DOHH2 (cell line): ENCODE results near the gene GLI1.

Experiments used
- H3F3A ChIP-seq: fragments of 200-600 bp; sonication (generic), shearing (Covaris generic); 2 replicates; pipeline ENCODE4 v1.6.0; 2016; ENCODE audit warnings: antibody characterized with exemption, mild to moderate bottlenecking; ENCODE audit not compliant: control insufficient read depth, insufficient read depth
- H3K27ac ChIP-seq: fragments of 200-600 bp; sonication (generic); 2 replicates; pipeline ENCODE4 v1.5.1; 2014; ENCODE audit warnings: low read depth, mild to moderate bottlenecking, low read length, moderate library complexity
- H3K27me3 ChIP-seq: fragments of 200-600 bp; sonication (generic); 2 replicates; pipeline ENCODE4 v1.6.1; 2014; ENCODE audit warnings: mild to moderate bottlenecking, low read length, mixed read lengths; ENCODE audit not compliant: control insufficient read depth
- H3K36me3 ChIP-seq: fragments of 200-600 bp; sonication (generic); 2 replicates; pipeline ENCODE4 v1.6.1; 2014; ENCODE audit warnings: mild to moderate bottlenecking, low read length, moderate library complexity, mixed read lengths; ENCODE audit not compliant: control insufficient read depth
- H3K4me1 ChIP-seq: fragments of 200-600 bp; sonication (generic); 2 replicates; pipeline ENCODE4 v1.6.1; 2014; ENCODE audit warnings: mild to moderate bottlenecking, low read length, mixed read lengths; ENCODE audit not compliant: control insufficient read depth
- H3K4me2 ChIP-seq: fragments of 200-600 bp; sonication (generic); 2 replicates; pipeline ENCODE4 v1.6.0; 2014; ENCODE audit warnings: mild to moderate bottlenecking, low read length, moderate library complexity
- H3K4me3 ChIP-seq: fragments of 200-600 bp; sonication (generic); 2 replicates; pipeline ENCODE4 v1.5.1; 2014; ENCODE audit warnings: mild to moderate bottlenecking, low read length, mixed read lengths
- H3K79me2 ChIP-seq: fragments of 200-600 bp; sonication (generic); 2 replicates; pipeline ENCODE4 v1.6.1; 2014; ENCODE audit warnings: mild to moderate bottlenecking, low read length, mixed read lengths; ENCODE audit not compliant: control insufficient read depth
- H3K9me2 ChIP-seq: fragments of 200-600 bp; sonication (generic); replicated peaks from 2 replicates; pipeline ENCODE4 v1.6.1; 2014; ENCODE audit warnings: mild to moderate bottlenecking, low read length, mixed read lengths; ENCODE audit not compliant: control insufficient read depth
- H3K9me3 ChIP-seq: fragments of 200-600 bp; sonication (generic); 2 replicates; pipeline ENCODE4 v1.6.1; 2014; ENCODE audit warnings: antibody characterized with exemption, low read length, mixed read lengths; ENCODE audit not compliant: control insufficient read depth, insufficient read depth
- H4K20me1 ChIP-seq: fragments of 200-600 bp; sonication (generic); 2 replicates; pipeline ENCODE4 v1.6.0; 2014; ENCODE audit warnings: low read depth, mild to moderate bottlenecking, antibody characterized with exemption, low read length, moderate library complexity; ENCODE audit not compliant: control insufficient read depth, insufficient read depth
- CTCF ChIP-seq: fragments of 200-600 bp; sonication (generic); IDR thresholded peaks from one replicate; pipeline ENCODE4 v1.5.1; 2014; ENCODE audit warnings: antibody characterized with exemption, mild to moderate bottlenecking, low read depth, low read length; ENCODE audit not compliant: poor library complexity, severe bottlenecking
- EZH2phosphoT487 ChIP-seq: fragments of 200-600 bp; sonication (generic); IDR thresholded peaks from 2 replicates; pipeline ENCODE4 v1.6.1; 2017; ENCODE audit warnings: borderline replicate concordance, mild to moderate bottlenecking, antibody characterized with exemption, low read length, moderate library complexity, mixed read lengths

The GLI1 gene

GRCh38 chr12:57474862-57475261, 15.3 kb downstream of the GLI1 start:
- H3K4me2 ChIP-seq: no peak overlapping the region
- no peaks in the 10 kb centered on the region for H3K9me3 ChIP-seq
- no peaks in the 10 kb centered on the region for H3K9me2 ChIP-seq
- no peak overlapping the region for H3K27ac ChIP-seq
- H3F3A ChIP-seq: peaks cover 10% of the 10 kb centered on the region
- peaks cover 24% of the 10 kb centered on the region for H3K79me2 ChIP-seq
- H3K36me3 ChIP-seq: peaks cover 53% of the 10 kb centered on the region
- no peaks in the 10 kb centered on the region for H4K20me1 ChIP-seq
- H3K4me1 ChIP-seq: peaks cover 40% of the 10 kb centered on the region
- no peaks in the 10 kb centered on the region for H3K27me3 ChIP-seq
- TF ChIP-seq EZH2phosphoT487 (no peak), CTCF (no peak)
- H3K4me3 ChIP-seq: no peak overlapping the region

GRCh38 chr12:57475271-57476161, 15.9 kb downstream of the GLI1 start:
- Histone ChIP-seq H3K27me3 (no peaks in the 10 kb centered on the region), H3K4me1 (peaks cover 47% of the 10 kb centered on the region)
- TF ChIP-seq CTCF: no peak
- TF ChIP-seq EZH2phosphoT487: no peak

GRCh38 chr12:57476162-57476992, 16.8 kb downstream of the GLI1 start:
- peak overlapping the region; percentile 97 for H3K27ac ChIP-seq
- H3F3A ChIP-seq: peaks cover 18% of the 10 kb centered on the region
- peaks cover 52% of the 10 kb centered on the region for H3K4me1 ChIP-seq
- H4K20me1 ChIP-seq: no peaks in the 10 kb centered on the region
- no peaks in the 10 kb centered on the region for H3K9me2 ChIP-seq
- H3K27me3 ChIP-seq: no peaks in the 10 kb centered on the region
- H3K4me3 ChIP-seq: peak overlapping the region; percentile 90
- H3K36me3 ChIP-seq: peaks cover 45% of the 10 kb centered on the region
- H3K79me2 ChIP-seq: peaks cover 24% of the 10 kb centered on the region
- H3K9me3 ChIP-seq: no peaks in the 10 kb centered on the region
- H3K4me2 ChIP-seq: peak overlapping the region; percentile 98
- TF ChIP-seq EZH2phosphoT487 (no peak), CTCF (peak; percentile 79)

More at GRCh38 chr12:57475271-57476161, 15.9 kb downstream of the GLI1 start:
- Histone ChIP-seq H3K27ac (no peak overlapping the region), H3F3A (peaks cover 13% of the 10 kb centered on the region), H3K36me3 (peaks cover 51% of the 10 kb centered on the region), H3K4me2 (peak overlapping the region; percentile 98; the same call in 1 of the 2 replicates), H3K79me2 (peaks cover 24% of the 10 kb centered on the region), H3K9me2 (no peaks in the 10 kb centered on the region), H4K20me1 (no peaks in the 10 kb centered on the region), H3K4me3 (peak overlapping the region; percentile 90; the same call in 1 of the 2 replicates), H3K9me3 (no peaks in the 10 kb centered on the region)
